ENCODE data around the gene DDX39A. TPM values are rescaled to one million over a fixed set of nuclear protein-coding genes. Genes with fewer than 3 reads are reported as not detected.
"Not testable (repeated sequence)": the region's sequence is repeated elsewhere in the genome, so short reads cannot be mapped to it uniquely, and the experiment has no call there.

Gene DDX39A
- total RNA-seq, 1 donor from 2014 or later: 29.8 TPM

DNA sequence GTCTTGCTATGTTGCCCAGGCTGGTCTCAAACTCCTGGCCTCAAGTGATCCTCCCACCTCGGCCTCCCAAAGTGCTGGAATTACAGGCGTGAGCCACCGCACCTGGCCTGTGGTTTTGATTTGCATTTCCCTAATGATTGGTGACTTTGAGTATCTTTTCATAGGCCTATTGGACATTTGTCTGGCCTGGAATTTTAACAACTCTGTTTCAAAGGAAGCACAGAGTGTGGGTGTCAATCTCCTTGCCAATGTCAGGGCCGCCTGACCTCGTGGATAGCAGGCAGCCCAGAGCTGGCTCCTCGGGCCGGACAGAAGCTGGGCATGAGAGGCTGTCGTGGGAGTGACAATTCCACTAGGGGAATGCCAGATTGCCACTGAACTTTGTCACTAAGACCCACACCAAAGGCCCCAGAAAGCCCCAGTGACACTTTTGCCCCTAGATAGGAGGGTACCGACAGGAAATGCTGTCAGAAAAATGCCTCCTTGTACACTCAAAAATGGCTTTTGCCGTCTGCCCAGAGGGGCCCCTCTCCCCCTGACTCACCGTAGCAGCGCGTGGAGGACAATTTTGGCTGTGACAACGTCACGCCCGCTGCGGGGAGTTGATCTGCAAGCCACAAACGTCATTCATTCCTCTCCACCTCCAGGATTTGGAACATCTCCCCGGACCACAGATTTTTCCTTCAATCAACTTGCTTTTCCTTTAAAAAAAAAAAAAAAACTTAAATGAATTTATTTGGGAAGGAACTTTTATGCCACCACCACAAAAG, 49.6 kb downstream of the DDX39A start:
- FAIRE-seq (no peak), DNase-seq (ENCODE audit: low spot score in 2 of 2) (no peak)

DNA sequence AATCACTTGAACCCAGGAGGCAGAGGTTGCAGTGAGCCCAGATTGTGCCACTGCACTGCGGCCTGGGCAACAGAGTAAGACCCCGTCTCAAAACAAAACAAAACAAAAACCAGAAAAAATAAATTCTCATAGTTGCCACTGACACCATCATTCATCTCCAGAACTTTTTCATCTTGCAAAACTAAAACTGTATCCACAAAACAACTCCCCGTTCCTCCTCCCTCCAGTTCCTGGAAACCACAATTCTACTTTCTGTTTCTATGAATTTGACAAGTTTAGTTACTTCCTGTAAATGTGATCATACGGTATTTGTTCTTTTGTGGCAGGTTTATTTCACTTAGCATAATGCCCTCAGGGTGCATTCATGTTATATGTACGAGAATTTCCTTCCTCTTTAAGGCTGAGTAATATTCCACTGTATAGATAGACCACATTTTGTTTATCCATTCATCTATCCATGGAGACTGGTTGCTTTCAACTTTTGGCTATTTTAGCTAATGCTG, 51.1 kb downstream of the DDX39A start:
- DNase-seq (ENCODE audit: low spot score in 2 of 2) (no peak), FAIRE-seq (no peak)

DNA sequence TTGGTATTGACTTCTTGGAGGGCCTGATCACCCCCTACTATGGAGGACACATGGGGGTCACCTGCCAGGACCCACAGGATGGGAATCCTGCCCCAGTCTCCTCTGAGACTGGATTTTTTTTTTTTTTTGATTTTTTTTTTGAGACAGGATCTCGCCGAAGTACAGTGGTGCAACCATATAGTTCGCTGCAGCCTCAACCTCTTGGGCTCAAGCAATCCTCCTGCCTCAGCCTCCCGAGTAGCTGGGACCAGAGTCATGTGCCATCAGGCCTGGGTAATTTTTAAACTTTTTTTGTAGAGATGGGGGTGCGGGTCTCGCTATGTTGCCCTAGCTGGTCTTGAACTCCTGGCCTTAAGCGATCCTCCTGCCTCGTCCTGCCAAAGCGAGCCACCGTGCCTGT, 52.1 kb downstream of the DDX39A start:
- DNase-seq (ENCODE audit: low spot score in 2 of 2) (peak in 1 of 2 donors; percentile 1), FAIRE-seq (no peak)

DNA sequence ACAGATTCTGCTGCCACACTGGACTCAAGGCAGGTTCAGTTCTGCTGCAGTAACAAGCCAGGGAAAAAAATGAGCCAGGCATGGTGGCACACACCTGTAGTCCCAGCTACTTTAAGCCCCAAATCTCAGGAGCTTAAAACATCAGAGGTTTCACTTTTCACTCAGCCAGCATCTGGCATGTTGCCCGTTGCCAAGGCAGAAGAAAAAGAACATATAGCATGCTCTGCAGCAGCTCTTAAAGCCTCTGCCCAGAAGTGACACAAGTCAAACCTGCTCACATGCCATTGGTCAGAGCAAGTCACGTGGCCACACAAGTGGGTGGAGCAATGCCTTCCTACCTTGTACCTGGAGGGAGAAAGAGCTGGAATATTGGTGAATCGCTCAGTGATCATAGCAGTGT, 52.6 kb downstream of the DDX39A start:
- FAIRE-seq (no peak), DNase-seq (ENCODE audit: low spot score in 2 of 2) (no peak)

DNA sequence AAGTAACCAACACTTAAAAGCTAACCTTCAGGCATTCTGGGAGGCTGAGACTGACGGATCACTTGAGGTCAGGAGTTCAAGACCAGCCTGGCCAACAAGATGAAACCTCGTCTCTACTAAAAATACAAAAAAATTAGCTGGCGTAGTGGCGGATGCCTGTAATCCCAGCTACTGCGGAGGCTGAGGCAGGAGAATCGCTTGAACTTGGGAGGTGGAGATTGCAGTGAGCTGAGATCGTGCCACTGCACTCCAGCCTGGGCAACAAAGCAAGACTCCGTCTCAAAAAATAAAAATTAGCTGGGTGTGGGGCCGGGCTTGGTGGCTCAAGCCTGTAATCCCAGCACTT, 55.1 kb downstream of the DDX39A start:
- not testable (repeated sequence) for FAIRE-seq; DNase-seq (ENCODE audit: low spot score in 2 of 2)

DNA sequence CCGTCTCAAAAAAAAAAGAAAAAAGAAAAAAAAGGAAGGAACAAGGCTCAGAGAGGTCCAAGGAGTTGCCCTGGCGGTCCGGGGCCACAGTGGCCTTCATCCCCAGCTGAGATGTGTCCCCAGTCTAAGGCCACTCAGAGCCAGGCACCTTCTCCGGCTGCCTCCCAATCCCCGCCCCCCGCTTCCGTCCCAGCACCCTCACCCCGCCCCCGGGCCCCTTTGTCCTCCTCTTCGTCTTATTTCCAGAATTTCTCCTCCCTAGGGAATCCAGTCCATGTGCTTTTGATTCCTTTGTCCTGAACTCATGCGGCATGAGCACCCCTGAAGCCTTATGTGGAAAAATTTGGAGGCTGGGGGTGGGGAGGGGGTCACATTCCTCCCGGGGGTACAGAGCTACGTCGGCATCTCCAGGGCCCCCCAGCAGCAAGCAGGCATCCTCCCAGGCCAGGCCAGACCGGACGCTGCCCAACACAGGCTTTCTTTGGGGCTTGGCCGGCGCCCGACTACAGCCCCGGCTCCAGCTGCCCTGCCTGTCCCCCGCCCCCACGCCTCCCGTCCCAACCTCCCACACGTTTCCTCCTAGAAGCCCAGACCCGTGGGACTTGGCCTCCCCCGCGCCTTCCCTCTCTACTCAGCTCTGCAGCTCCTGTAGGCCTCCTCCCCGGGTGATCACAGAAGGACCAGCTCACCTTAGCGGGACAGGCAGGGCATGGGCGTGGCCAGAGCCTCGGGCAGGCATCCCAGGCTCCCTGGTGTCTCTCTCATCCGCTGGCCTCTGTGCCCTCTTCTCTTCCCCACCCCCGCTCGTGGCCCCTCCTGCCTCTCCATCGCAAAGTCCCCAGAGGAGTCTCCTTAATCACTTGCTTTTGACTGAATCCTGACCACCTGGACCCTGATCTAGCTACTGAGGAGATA, 55.7 kb downstream of the DDX39A start:
- DNase-seq (ENCODE audit: low spot score in 2 of 2) (no peak), FAIRE-seq (no peak)

DNA sequence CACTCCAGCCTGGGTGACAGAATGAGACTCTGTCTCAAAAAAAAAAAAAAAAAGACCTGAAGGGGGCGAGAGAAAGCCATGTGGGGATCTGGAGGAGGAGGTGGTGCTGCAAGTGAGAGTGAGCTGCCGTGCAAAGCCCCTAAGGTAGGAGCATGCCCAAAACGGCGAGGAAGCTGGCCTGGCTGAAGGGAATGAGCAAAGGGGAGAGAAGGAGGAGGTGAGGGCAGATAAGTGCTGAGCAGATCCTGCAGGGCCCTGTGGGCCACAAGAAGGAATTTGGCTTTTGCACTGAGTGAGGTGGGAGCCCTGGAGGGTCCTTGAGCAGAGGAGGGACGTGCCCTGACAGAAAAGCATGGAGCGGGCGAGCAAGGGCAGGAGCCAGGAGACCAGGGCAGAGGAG, 57.3 kb downstream of the DDX39A start:
- no peak for FAIRE-seq

More for the DNA sequence above, 57.3 kb downstream of the DDX39A start:
- DNase-seq (ENCODE audit: low spot score in 2 of 2): no peak

Other genes starting within 250 kb of the DDX39A start
- 41.6 TPM for gene ADGRL1, start 213.2 kb downstream of the DDX39A start, total RNA-seq
- 0.82 TPM for gene ADGRE5, start 37.9 kb downstream of the DDX39A start, total RNA-seq
- gene PKN1, start 14.0 kb upstream of the DDX39A start, total RNA-seq: 99.5 TPM
- not detected for gene PTGER1, start 56.0 kb upstream of the DDX39A start, total RNA-seq
- gene GIPC1, start 76.8 kb upstream of the DDX39A start, total RNA-seq: 39.1 TPM
- gene DNAJB1, start 99.1 kb upstream of the DDX39A start, total RNA-seq: 32.6 TPM
- 13.9 TPM for gene TECR, start 110.3 kb upstream of the DDX39A start, total RNA-seq
- gene NDUFB7, start 152.7 kb upstream of the DDX39A start, total RNA-seq: 151 TPM
- gene CLEC17A, start 163.7 kb upstream of the DDX39A start, total RNA-seq: not detected

Data from frontal cortex (tissue), 4 donors.